Mesenchymal stem cell (in vitro differentiated cells and primary cell): ENCODE results near the gene DNASE1L3.

Source experiments
- DNase-seq: peaks from one replicate; pipeline ENCODE4 v3.0.0-alpha.2; 2013
- H2AFZ ChIP-seq: one replicate; pipeline ENCODE4 v1.6.1; 2013; ENCODE audit warnings: low read depth, mild to moderate bottlenecking, control low read depth, inconsistent platforms, low read length, moderate library complexity
- H2AK5ac ChIP-seq: 2 replicates; pipeline ENCODE4 v1.6.1; 2013; ENCODE audit warnings: low read length, moderate library complexity, mild to moderate bottlenecking, inconsistent platforms; ENCODE audit not compliant: severe bottlenecking
- H2BK120ac ChIP-seq: one replicate; pipeline ENCODE4 v1.6.1; 2013; ENCODE audit warnings: low read depth, mild to moderate bottlenecking, inconsistent platforms, low read length, moderate library complexity
- H2BK12ac ChIP-seq, 2 experiments: one replicate each; pipeline ENCODE4 v1.6.1; 2013; ENCODE audit warnings: inconsistent platforms in 2 of 2, low read length in 2 of 2, mild to moderate bottlenecking in 2 of 2, moderate library complexity in 2 of 2, control low read depth in 1 of 2
- H2BK15ac ChIP-seq: one replicate; pipeline ENCODE4 v1.6.1; 2013; ENCODE audit warnings: mild to moderate bottlenecking, low read depth, inconsistent platforms; ENCODE audit not compliant: poor library complexity, severe bottlenecking
- H2BK5ac ChIP-seq: 2 replicates; pipeline ENCODE4 v1.6.1; 2013; ENCODE audit warnings: low read depth, mild to moderate bottlenecking, low read length, control low read depth, inconsistent platforms; ENCODE audit not compliant: poor library complexity, severe bottlenecking
- H3K14ac ChIP-seq, 2 experiments: one replicate each; pipeline ENCODE4 v1.6.1; 2013; ENCODE audit warnings: inconsistent platforms in 2 of 2, low read length in 2 of 2, control low read depth in 1 of 2, mild to moderate bottlenecking in 1 of 2, moderate library complexity in 1 of 2
- H3K18ac ChIP-seq, 2 experiments: one replicate each; pipeline ENCODE4 v1.6.1; 2013; ENCODE audit warnings: inconsistent platforms in 2 of 2, low read length in 2 of 2, control low read depth in 1 of 2, low read depth in 1 of 2, mild to moderate bottlenecking in 1 of 2
- H3K23ac ChIP-seq, 2 experiments: one replicate each; pipeline ENCODE4 v1.6.1; 2013; ENCODE audit warnings: inconsistent platforms in 2 of 2, low read length in 2 of 2, mild to moderate bottlenecking in 2 of 2, moderate library complexity in 2 of 2, control low read depth in 1 of 2
- H3K27ac ChIP-seq: 2 replicates; pipeline ENCODE4 v1.5.1; 2013; ENCODE audit warnings: mild to moderate bottlenecking, moderate library complexity, low read length, control low read depth, inconsistent platforms; ENCODE audit not compliant: poor library complexity, severe bottlenecking
- H3K27me3 ChIP-seq, 2 experiments: 2 replicates each; pipeline versions ENCODE4 v1.6.1 to v1.7.0; 2013; ENCODE audit warnings: low read length in 2 of 2, mild to moderate bottlenecking in 2 of 2, moderate library complexity in 2 of 2, control low read depth in 1 of 2, inconsistent platforms in 1 of 2; ENCODE audit not compliant: control insufficient read depth in 1 of 2, insufficient read depth in 1 of 2
- H3K36me3 ChIP-seq, 2 experiments: 2 replicates each; pipeline versions ENCODE4 v1.6.1 to v1.7.0; 2013; ENCODE audit warnings: low read length in 2 of 2, control low read depth in 1 of 2, inconsistent platforms in 1 of 2, low read depth in 1 of 2, mild to moderate bottlenecking in 1 of 2; ENCODE audit not compliant: insufficient read depth in 2 of 2, control insufficient read depth in 1 of 2
- H3K4ac ChIP-seq, 2 experiments: one replicate each; pipeline ENCODE4 v1.6.1; 2013; ENCODE audit warnings: inconsistent platforms in 2 of 2, low read length in 2 of 2, mild to moderate bottlenecking in 2 of 2, moderate library complexity in 2 of 2, control low read depth in 1 of 2, low read depth in 1 of 2
- H3K4me1 ChIP-seq: 2 replicates; pipeline ENCODE4 v1.6.1; 2013; ENCODE audit warnings: low read depth, low read length, control low read depth; ENCODE audit not compliant: control insufficient read depth, insufficient read depth
- H3K4me2 ChIP-seq: 2 replicates; pipeline ENCODE4 v1.6.1; 2013; ENCODE audit warnings: low read length, mild to moderate bottlenecking, inconsistent platforms; ENCODE audit not compliant: poor library complexity, severe bottlenecking
- H3K4me3 ChIP-seq, 2 experiments: 2 replicates each; pipeline versions ENCODE4 v1.5.1 to v1.7.0; 2013; ENCODE audit warnings: low read length in 2 of 2, mild to moderate bottlenecking in 2 of 2, control low read depth in 1 of 2, low read depth in 1 of 2; ENCODE audit not compliant: insufficient read depth in 1 of 2
- H3K79me1 ChIP-seq: replicated peaks from 2 replicates; pipeline ENCODE4 v1.6.1; 2013; ENCODE audit warnings: mild to moderate bottlenecking, control low read depth, low read length, inconsistent platforms; ENCODE audit not compliant: poor library complexity, severe bottlenecking
- H3K9ac ChIP-seq: 2 replicates; pipeline ENCODE4 v1.7.0; 2013; ENCODE audit warnings: mild to moderate bottlenecking, low read length, moderate library complexity
- H3K9me3 ChIP-seq: 2 replicates; pipeline ENCODE4 v1.7.0; 2013; ENCODE audit warnings: mild to moderate bottlenecking, low read length; ENCODE audit not compliant: control insufficient read depth
- H4K8ac ChIP-seq: one replicate; pipeline ENCODE4 v1.6.1; 2013; ENCODE audit warnings: inconsistent platforms, mild to moderate bottlenecking, low read length, moderate library complexity
- H4K91ac ChIP-seq: one replicate; pipeline ENCODE4 v1.6.1; 2013; ENCODE audit warnings: mild to moderate bottlenecking, low read length, inconsistent platforms
- WGBS: methylation state at CpG from one replicate; pipeline ENCODE4 v1.1.7; 2013; ENCODE audit warnings: mixed read lengths; 5-methylcytosine and 5-hydroxymethylcytosine counted together

The DNASE1L3 gene

GRCh38 chr3:58198804-58199203 lies 12.0 kb downstream of the DNASE1L3 start:
- Histone ChIP-seq H4K8ac (no peak overlapping the region), H2AFZ (no peak overlapping the region), H3K36me3 (no peaks in the 10 kb centered on the region), H3K4ac (no peak overlapping the region), H3K4me1 (no peaks in the 10 kb centered on the region), H3K18ac (no peak overlapping the region), H3K9me3 (no peaks in the 10 kb centered on the region), H3K27me3 (peaks cover 0 to 16% of the 10 kb centered on the region in 2 experiments), H2BK120ac (no peak overlapping the region), H4K91ac (no peak overlapping the region), H2BK5ac (no peak overlapping the region), H3K27ac (no peak overlapping the region), H3K14ac (no peak overlapping the region), H2BK15ac (no peak overlapping the region), H3K9ac (no peak overlapping the region), H3K4me3 (no peak overlapping the region), H2BK12ac (no peak overlapping the region), H3K79me1 (no peaks in the 10 kb centered on the region), H2AK5ac (no peak overlapping the region), H3K4me2 (no peak overlapping the region), H3K23ac (no peak overlapping the region)
- no peak for DNase-seq

GRCh38 chr3:58198362-58198761 lies 12.4 kb downstream of the DNASE1L3 start:
- Histone ChIP-seq H3K79me1 (no peaks in the 10 kb centered on the region), H2AK5ac (no peak overlapping the region), H2BK5ac (no peak overlapping the region), H3K9ac (no peak overlapping the region), H2AFZ (no peak overlapping the region), H4K8ac (no peak overlapping the region), H3K36me3 (no peaks in the 10 kb centered on the region), H2BK12ac (no peak overlapping the region), H2BK120ac (no peak overlapping the region), H3K4me1 (no peaks in the 10 kb centered on the region), H3K18ac (no peak overlapping the region), H3K27ac (no peak overlapping the region), H3K4me2 (no peak overlapping the region), H3K23ac (no peak overlapping the region), H3K4ac (no peak overlapping the region), H3K4me3 (no peak overlapping the region), H4K91ac (no peak overlapping the region), H3K27me3 (peaks cover 0 to 16% of the 10 kb centered on the region in 2 experiments), H3K9me3 (no peaks in the 10 kb centered on the region), H2BK15ac (no peak overlapping the region), H3K14ac (no peak overlapping the region)
- DNase-seq: no peak
- 79% methylated on average over 5 of the region's 8 CpGs for WGBS

- Histone ChIP-seq H3K79me1 (no peaks in the 10 kb centered on the region), H3K36me3 (no peaks in the 10 kb centered on the region), H2AK5ac (no peak overlapping the region), H3K27ac (no peak overlapping the region), H3K4me1 (no peaks in the 10 kb centered on the region), H2BK120ac (no peak overlapping the region), H2BK15ac (no peak overlapping the region), H3K4me2 (no peak overlapping the region), H4K8ac (no peak overlapping the region), H2BK5ac (no peak overlapping the region), H3K23ac (no peak overlapping the region), H3K18ac (no peak overlapping the region), H3K14ac (no peak overlapping the region), H3K4me3 (no peak overlapping the region), H3K9me3 (no peaks in the 10 kb centered on the region), H2BK12ac (no peak overlapping the region), H3K4ac (no peak overlapping the region), H3K9ac (no peak overlapping the region), H3K27me3 (peaks cover 0 to 16% of the 10 kb centered on the region in 2 experiments), H4K91ac (no peak overlapping the region), H2AFZ (no peak overlapping the region)
- DNase-seq: no peak
- 98% methylated on average over 10 of the region's 10 CpGs for WGBS
Observed at GRCh38 chr3:58197588-58197987, 13.2 kb downstream of the DNASE1L3 start.

GRCh38 chr3:58193682-58194407 lies 16.9 kb downstream of the DNASE1L3 start:
- Histone ChIP-seq H2AK5ac (no peak overlapping the region), H3K18ac (no peak overlapping the region), H3K79me1 (no peaks in the 10 kb centered on the region), H2BK15ac (no peak overlapping the region), H3K27me3 (peaks cover 0 to 4% of the 10 kb centered on the region in 2 experiments), H3K4me2 (no peak overlapping the region), H3K36me3 (no peaks in the 10 kb centered on the region), H3K4me1 (peaks cover 2% of the 10 kb centered on the region), H3K9ac (no peak overlapping the region), H2BK12ac (no peak overlapping the region), H4K8ac (no peak overlapping the region), H3K23ac (no peak overlapping the region), H2BK120ac (no peak overlapping the region), H3K14ac (no peak overlapping the region), H3K9me3 (no peaks in the 10 kb centered on the region), H3K27ac (no peak overlapping the region), H4K91ac (no peak overlapping the region), H2AFZ (no peak overlapping the region), H2BK5ac (no peak overlapping the region), H3K4ac (no peak overlapping the region), H3K4me3 (no peak overlapping the region)
- DNase-seq: no peak
- 95% methylated on average over 11 of the region's 12 CpGs for WGBS
